LNCAP (cell line): ENCODE measurements around the gene HDAC4.

ENCODE experiments used
- TF ChIP-seq, protein P1 (sequence below): fragments of 450-650 bp; IDR thresholded peaks from 2 replicates; pipeline ENCODE4 v1.5.1; 2017; ENCODE audit warnings: mild to moderate bottlenecking

The HDAC4 gene

DNA sequence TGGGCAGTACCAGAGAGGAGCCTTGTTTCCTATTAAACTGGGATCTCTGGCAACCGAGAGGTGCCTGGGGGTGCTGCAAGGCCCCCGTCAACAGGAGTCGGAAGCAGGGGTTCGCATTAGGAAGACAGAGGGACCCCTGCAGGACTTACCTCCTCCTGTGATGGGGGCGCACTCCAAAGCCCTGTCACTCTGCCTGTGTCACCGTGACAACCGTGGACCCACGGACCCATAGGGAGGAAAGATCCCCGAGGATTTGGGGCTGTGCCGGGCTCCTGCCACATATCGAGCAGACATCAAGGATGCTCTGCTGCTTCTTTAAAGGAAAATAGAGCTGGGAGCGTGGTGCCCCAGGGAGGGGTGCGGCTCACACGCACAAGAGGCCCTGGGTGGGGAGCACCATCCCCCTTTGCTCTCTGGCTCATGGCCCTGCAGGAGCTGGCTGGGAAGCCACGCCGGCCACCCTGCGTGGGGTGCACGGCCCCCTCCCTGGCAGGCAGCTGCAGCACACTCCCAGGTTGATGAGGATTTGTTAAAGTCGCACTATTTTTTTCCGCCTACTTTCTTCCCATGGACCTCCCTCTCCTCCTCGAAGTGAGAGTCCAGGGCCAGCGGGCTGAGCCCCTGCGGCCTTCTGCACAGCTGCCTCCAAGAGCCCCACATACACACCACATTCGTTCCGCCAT lies 385.5 kb downstream of the HDAC4 start:
- TF ChIP-seq, protein P1, sequence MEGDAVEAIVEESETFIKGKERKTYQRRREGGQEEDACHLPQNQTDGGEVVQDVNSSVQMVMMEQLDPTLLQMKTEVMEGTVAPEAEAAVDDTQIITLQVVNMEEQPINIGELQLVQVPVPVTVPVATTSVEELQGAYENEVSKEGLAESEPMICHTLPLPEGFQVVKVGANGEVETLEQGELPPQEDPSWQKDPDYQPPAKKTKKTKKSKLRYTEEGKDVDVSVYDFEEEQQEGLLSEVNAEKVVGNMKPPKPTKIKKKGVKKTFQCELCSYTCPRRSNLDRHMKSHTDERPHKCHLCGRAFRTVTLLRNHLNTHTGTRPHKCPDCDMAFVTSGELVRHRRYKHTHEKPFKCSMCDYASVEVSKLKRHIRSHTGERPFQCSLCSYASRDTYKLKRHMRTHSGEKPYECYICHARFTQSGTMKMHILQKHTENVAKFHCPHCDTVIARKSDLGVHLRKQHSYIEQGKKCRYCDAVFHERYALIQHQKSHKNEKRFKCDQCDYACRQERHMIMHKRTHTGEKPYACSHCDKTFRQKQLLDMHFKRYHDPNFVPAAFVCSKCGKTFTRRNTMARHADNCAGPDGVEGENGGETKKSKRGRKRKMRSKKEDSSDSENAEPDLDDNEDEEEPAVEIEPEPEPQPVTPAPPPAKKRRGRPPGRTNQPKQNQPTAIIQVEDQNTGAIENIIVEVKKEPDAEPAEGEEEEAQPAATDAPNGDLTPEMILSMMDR = no peak

DNA sequence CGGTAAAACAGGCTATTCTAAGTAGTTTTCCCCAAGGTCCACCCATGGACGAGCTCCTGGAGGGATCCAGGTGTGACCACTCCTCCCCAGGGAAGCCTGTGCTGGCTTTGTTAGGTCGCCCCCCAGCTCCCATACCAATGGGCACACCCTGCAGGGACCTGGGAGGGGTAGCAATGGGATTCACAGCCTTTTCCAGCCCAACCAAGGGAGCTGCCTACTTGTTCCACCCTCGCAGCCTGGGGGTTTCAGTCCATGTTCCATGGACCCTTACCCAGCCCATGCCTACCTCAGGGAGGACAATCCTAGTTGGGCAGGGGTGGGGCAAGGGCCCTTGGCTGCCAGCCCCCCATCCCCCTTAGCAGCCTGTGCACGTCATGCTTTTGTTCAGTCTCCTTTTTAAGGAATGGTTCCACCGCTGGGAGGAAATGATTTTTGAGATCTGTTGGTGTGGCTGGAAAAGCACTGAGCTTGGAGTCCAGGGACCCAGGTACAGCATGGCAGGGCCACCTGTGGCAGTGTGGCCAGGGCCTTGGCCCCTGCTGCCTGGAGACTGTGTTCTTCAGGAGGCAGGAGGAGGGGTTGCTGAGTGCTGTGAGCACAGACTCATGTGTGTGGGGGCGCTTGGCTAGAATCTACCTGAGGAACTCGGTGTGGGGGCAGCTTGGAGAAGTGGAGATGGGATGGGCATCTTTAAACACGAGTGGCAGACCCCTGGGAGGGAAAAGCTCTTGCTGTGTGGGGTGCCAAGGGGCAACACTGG lies 386.2 kb downstream of the HDAC4 start:
- TF ChIP-seq, protein P1 = no peak

DNA sequence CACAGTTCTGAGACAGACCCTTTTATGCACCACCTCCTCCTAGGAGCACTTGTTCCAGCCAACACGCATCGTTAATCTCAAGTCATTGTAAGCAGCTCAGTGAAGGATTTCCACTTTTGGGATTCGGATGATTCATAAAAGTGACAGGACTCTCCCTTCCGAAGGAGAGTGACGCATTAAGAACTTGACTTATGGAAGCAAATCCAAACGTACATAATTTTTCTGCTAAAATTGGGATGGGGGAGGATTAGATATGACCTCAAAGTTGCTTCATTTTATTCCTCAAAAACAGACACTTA lies 387.2 kb downstream of the HDAC4 start:
- TF ChIP-seq, protein P1 = no peak

DNA sequence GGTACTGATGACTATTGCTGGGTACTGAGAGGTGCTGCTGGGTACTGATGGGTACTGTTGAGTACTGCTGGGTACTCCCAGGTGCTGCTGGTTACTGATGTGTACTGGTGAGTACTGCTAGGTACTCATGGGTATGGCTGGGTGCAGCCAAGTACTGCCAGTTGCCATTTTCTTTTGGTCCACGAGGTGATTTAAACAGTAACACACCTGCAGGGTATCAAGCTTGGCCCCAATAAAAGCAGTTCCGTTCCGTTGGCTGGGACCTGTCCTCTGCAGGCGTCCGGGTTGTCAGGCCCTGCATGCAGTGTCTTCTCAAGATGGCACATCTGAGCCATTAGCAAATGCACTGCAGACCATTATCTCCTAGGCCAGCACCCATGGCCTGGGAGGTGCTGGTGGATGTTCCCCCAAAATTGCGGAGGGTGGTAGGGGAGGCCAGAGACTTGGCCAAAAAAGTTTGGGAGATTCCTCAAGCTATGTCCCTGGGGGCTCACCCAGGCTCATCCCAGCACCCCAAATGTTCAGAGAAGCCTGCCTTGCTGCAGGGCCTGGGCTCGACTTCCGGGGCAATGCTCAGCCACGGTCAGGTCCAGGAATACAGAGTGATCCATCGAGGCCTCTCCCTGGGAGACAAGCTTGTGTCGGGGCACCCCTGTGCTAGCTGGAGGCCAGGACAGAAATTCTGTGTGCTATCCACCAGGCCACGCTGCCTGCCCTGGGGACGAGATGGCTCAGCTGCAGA lies 387.7 kb downstream of the HDAC4 start:
- TF ChIP-seq, protein P1 = no peak

DNA sequence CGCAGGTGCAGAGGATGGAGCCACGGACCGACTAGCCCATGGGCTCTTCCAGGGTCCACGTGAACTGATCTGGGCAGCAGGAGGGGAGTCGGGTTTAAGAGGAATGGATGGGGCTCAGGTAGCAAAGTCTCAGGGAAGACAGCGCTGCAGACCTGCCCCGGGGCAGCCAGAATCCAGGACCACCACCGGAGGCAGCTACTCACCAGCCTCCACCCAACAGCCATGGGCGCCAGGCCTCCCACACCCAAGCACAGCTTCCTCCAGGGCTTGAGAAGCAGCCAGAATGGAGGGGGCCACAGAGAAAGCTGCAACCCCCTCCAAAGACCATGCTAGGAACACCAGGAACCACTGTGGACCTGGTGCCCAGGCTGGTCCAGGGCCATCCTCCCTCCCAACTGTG lies 388.6 kb downstream of the HDAC4 start:
- TF ChIP-seq, protein P1 = no peak

DNA sequence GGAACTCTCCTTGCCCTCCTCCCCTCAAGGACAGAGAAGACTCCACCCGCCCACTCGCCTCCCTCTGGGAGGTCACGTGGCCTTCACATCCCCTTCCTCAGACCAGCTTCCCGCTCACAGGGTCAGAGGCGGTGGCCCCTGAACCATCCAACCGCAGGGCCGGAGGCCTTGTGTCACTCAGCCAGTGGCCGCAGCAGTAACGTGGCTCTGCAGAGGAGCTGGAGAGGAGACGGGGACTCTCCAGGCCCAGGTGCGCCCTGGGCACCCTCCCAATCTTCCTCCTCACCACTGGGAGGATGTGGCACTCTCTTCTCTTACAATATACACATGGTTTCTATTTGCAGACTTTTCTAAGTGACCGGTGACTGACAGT lies 391.2 kb downstream of the HDAC4 start:
- TF ChIP-seq, protein P1 = no peak

DNA sequence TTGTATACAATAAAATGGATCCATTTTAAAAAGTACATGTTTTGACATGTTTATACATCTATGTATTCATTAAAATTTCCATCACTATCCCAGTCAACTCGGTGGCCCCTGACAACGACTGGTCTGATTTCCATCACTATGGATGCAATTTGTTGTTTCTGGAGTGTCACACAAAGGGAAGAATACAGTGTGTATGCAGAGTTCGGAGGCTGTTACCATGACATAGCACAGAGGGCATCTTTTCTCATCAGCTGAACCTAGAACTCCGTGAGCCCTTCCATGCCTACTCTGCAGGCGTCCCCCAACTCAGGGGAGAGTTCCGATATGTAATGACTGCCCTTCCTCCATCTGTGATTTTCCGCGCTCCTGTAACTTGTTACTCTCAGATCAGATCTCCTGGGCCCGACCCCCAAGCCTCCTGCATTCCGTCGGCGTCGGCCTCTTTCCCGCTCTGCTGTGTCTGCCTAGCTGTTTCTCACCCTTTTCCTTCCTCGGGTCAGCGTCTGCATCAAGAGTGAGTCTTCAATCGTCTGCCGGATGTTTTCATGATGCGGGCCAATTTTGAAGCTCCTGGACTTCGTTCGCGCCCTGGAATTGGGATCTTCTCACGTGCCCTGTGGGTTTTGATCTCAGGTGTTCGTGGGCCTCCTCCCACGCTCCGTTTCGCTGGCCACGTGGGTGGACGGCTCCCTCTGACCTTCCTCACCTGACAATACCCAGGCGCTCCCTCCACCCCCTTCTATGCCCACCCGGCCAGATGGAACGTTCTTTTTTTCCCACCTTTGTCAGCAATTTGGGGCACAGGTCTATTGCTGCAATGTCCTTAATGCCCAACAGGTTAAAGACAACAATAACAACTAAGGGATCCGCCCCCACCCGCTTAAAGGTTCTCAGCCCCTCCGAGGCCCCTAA lies 391.9 kb downstream of the HDAC4 start:
- TF ChIP-seq, protein P1 = no peak
